ENCODE results near the gene KIF26B. TPM values are rescaled to one million over a fixed set of nuclear protein-coding genes. Genes with fewer than 3 reads are reported as not detected.
"Not testable (repeated sequence)": the region's sequence is repeated elsewhere in the genome, so short reads cannot be mapped to it uniquely, and the experiment has no call there.

KIF26B gene
- total RNA-seq, 1 experiment from 2014 or later, result 1.2 TPM

DNA sequence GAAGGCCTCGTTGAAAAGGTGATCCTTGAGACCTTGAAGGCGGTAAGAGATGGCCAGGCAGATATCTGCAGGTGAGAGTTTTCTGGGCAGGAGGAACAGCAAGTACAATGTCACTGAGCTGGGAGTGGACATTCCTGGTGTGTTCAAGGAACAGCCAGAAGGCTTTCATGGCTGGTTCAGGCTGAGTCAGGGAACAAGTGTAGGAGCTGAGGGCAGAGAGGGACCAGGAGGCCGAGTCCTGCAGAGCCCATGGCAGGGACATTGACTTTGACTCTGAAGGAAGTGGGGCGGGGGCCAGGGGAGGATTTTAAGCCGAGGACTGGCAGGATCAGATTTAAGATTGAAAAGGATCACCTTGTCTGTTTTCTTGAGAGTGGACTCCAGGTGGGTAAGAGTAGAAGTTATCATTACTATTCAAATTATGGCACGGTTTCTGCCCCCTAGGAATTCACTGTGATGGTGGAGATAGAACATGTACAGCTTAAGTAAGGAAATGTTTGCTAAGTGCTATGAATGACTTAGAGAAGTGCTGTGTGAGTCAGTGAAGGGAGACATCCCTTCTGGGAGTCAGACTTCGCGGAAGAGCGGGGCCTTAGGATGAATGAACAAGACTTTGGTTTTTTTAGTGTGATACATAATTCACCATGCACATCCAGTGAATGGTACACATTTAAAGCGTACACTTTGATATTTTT lies 202.3 kb downstream of the KIF26B start:
- no peaks in the 10 kb centered on the region for H3K36me3 Mint-ChIP-seq
- H3K9me3 Mint-ChIP-seq, result no peaks in the 10 kb centered on the region
- no peak for TF ChIP-seq TEAD4 (CRISPR knock-in tag; IDR thresholded peaks at IDR 0.05)
- TF ChIP-seq ATF1 (CRISPR knock-in tag; IDR thresholded peaks at IDR 0.05), result no peak
- TF ChIP-seq, protein P1, sequence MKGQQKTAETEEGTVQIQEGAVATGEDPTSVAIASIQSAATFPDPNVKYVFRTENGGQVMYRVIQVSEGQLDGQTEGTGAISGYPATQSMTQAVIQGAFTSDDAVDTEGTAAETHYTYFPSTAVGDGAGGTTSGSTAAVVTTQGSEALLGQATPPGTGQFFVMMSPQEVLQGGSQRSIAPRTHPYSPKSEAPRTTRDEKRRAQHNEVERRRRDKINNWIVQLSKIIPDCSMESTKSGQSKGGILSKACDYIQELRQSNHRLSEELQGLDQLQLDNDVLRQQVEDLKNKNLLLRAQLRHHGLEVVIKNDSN (CRISPR knock-in tag; IDR thresholded peaks at IDR 0.05), result no peak
- TF ChIP-seq ZNF423 (CRISPR knock-in tag; IDR thresholded peaks at IDR 0.05), result no peak
- TF ChIP-seq PRRX2 (CRISPR knock-in tag; IDR thresholded peaks at IDR 0.05), result no peak
- TF ChIP-seq, protein P2, sequence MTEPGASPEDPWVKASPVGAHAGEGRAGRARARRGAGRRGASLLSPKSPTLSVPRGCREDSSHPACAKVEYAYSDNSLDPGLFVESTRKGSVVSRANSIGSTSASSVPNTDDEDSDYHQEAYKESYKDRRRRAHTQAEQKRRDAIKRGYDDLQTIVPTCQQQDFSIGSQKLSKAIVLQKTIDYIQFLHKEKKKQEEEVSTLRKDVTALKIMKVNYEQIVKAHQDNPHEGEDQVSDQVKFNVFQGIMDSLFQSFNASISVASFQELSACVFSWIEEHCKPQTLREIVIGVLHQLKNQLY (CRISPR knock-in tag; IDR thresholded peaks at IDR 0.05), result no peak
- no peak for TF ChIP-seq ZNF317 (CRISPR knock-in tag; IDR thresholded peaks at IDR 0.05; ENCODE audit: borderline replicate concordance, low read depth)
- TF ChIP-seq USF2 (CRISPR knock-in tag; IDR thresholded peaks at IDR 0.05), result no peak
- no peak for TF ChIP-seq FOXP1 (CRISPR knock-in tag; IDR thresholded peaks at IDR 0.05; ENCODE audit: borderline replicate concordance)
- no peak for TF ChIP-seq ZMAT4 (CRISPR knock-in tag; IDR thresholded peaks at IDR 0.05)
- TF ChIP-seq NFATC4 (CRISPR knock-in tag; IDR thresholded peaks at IDR 0.05), result no peak
- no peak for ATAC-seq
- no peak for DNase-seq (ENCODE audit: low spot score)
- H3K4me1 Mint-ChIP-seq, result no peaks in the 10 kb centered on the region
- no peak overlapping the region for H3K4me3 Mint-ChIP-seq
- CTCF ChIA-PET, result interaction anchor here (1.9 kb wide), 1 partner anchor 201 kb away, joined by 4 read pairs; no protein-coding TSS in a partner anchor
- POLR2A ChIA-PET, result no interaction called here
- no peak overlapping the region for H3K27ac Mint-ChIP-seq
- H3K27me3 Mint-ChIP-seq (ENCODE audit: low read depth), result no peaks in the 10 kb centered on the region

DNA sequence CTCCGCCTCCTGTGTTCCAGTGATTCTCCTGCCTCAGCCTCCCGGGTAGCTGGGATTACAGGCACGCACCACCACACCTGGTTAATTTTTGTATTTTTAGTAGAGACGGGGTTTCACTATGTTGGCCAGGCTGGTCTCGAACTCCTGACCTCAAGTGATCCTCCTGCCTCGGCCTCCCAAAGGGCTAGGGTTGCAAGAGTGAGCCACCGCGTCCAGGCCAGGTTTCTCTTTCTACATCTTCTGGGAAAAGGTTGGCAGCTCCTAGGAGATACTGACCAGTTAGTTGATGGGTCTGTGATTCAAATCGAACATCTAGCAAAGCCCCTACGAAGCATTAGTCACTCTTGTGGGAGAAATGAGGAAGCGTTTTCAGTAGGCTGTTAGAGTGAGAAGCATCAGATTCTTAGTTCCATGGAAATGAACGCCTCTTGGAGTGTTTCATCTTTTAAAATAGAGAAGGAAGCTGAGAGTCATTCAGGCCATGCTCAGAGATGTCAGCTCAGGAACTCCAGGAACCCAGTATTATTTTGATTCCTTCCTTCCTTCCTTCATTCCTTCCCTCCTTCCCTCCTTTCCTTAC lies 204.4 kb downstream of the KIF26B start:
- H3K27me3 Mint-ChIP-seq (ENCODE audit: low read depth); H3K36me3 Mint-ChIP-seq; H3K27ac Mint-ChIP-seq; H3K4me3 Mint-ChIP-seq; DNase-seq (ENCODE audit: low spot score); ATAC-seq; H3K9me3 Mint-ChIP-seq; H3K4me1 Mint-ChIP-seq; CTCF ChIA-PET: not testable (repeated sequence)
- POLR2A ChIA-PET, result interaction anchor here (0.6 kb wide), 1 partner anchor 259 kb away, joined by 3 read pairs; no protein-coding TSS in a partner anchor

GRCh38 chr1:245361065-245361464 lies 206.3 kb downstream of the KIF26B start:
- ChIA-PET CTCF (no interaction called here), POLR2A (interaction anchor here (0.5 kb wide), 1 partner anchor 204 kb away, joined by 5 read pairs; no protein-coding TSS in a partner anchor)
- Mint-ChIP-seq H3K27ac (no peak overlapping the region; the same call in 1 of the 2 replicates), H3K4me1 (no peaks in the 10 kb centered on the region), H3K36me3 (no peaks in the 10 kb centered on the region; the same call in 1 of the 2 replicates), H3K27me3 (ENCODE audit: low read depth) (no peaks in the 10 kb centered on the region), H3K4me3 (no peak overlapping the region), H3K9me3 (peaks cover 5% of the 10 kb centered on the region)
- ATAC-seq (no peak), DNase-seq (ENCODE audit: low spot score) (no peak)
- TF ChIP-seq CDX4 (CRISPR knock-in tag; IDR thresholded peaks at IDR 0.05; ENCODE audit: borderline replicate concordance), result no peak
- TF ChIP-seq ATF2 (CRISPR knock-in tag; IDR thresholded peaks at IDR 0.05; ENCODE audit: borderline replicate concordance, low read depth), result no peak
- no peak for TF ChIP-seq PRRX2 (CRISPR knock-in tag; IDR thresholded peaks at IDR 0.05)
- no peak for TF ChIP-seq STAT6 (CRISPR knock-in tag; conservative IDR thresholded peaks at IDR 0.05; ENCODE audit: low read depth)
- no peak for TF ChIP-seq GRHL2 (CRISPR knock-in tag; IDR thresholded peaks at IDR 0.05; ENCODE audit: insufficient replicate concordance, severe bottlenecking)
- no peak for TF ChIP-seq GTF2I (CRISPR knock-in tag; conservative IDR thresholded peaks at IDR 0.05)
- no peak for TF ChIP-seq ZMAT4 (CRISPR knock-in tag; IDR thresholded peaks at IDR 0.05)
- no peak for TF ChIP-seq NFE2L1 (CRISPR knock-in tag; IDR thresholded peaks at IDR 0.05)
- no peak for TF ChIP-seq OVOL2 (CRISPR knock-in tag; IDR thresholded peaks at IDR 0.05; ENCODE audit: borderline replicate concordance)
- TF ChIP-seq PREB (CRISPR knock-in tag; IDR thresholded peaks at IDR 0.05; ENCODE audit: borderline replicate concordance), result no peak
- TF ChIP-seq SMAD3 (CRISPR knock-in tag; IDR thresholded peaks at IDR 0.05; ENCODE audit: borderline replicate concordance), result no peak
- TF ChIP-seq ELF4 (CRISPR knock-in tag; IDR thresholded peaks at IDR 0.05; ENCODE audit: low read depth), result no peak
